H1 (cell line): ENCODE data around the gene SVEP1. TPM values are rescaled to one million over a fixed set of nuclear protein-coding genes. Genes with fewer than 3 reads are reported as not detected.

Experiments
- CTCF ChIA-PET: fragments of 300-600 bp; sonication (Branson Sonifier 250); formaldehyde crosslinking; loops from one replicate; lab custom pipeline; 2021; ENCODE audit not compliant: partially characterized antibody; lab: Charles Lee
- POLR2A ChIA-PET: fragments of 300-600 bp; sonication (Branson Sonifier 250); formaldehyde crosslinking; loops from one replicate; lab custom pipeline; 2021; ENCODE audit warnings: inconsistent platforms; ENCODE audit not compliant: partially characterized antibody; lab: Charles Lee
- DNase-seq, 2 experiments: peaks; one replicate each; pipeline versions ENCODE4 v3.0.0 to v3.0.0-alpha.2; 2010 to 2022; ENCODE audit warnings: low spot score in 2 of 2, low read depth in 1 of 2, mixed read lengths in 1 of 2
- FAIRE-seq: peaks from 2 replicates; lab custom pipeline; 2011; peaks lifted over from hg19 to GRCh38; lab: Jason Lieb, UNC
- H2AFZ ChIP-seq: 2 replicates; pipeline ENCODE4 v1.8.1; 2012; ENCODE audit warnings: low read length, inconsistent platforms
- H2AK5ac ChIP-seq: 2 replicates; pipeline ENCODE4 v1.6.1; 2013; ENCODE audit warnings: low read depth, low read length
- H2BK120ac ChIP-seq: replicated peaks from 2 replicates; pipeline ENCODE3; 2013; ENCODE audit warnings: low read depth, low read length, inconsistent platforms
- H2BK12ac ChIP-seq: 2 replicates; pipeline ENCODE4 v1.6.1; 2013; ENCODE audit warnings: low read depth, low read length
- H2BK15ac ChIP-seq: 2 replicates; pipeline ENCODE4 v1.6.1; 2013; ENCODE audit warnings: low read length
- H2BK20ac ChIP-seq: 2 replicates; pipeline ENCODE4 v1.6.1; 2013; ENCODE audit warnings: low read length
- H2BK5ac ChIP-seq: 2 replicates; pipeline ENCODE4 v1.6.1; 2013; ENCODE audit warnings: low read depth, low read length
- H3K14ac ChIP-seq: 2 replicates; pipeline ENCODE4 v1.6.1; 2013; ENCODE audit warnings: inconsistent platforms; ENCODE audit not compliant: insufficient read length
- H3K18ac ChIP-seq: 2 replicates; pipeline ENCODE4 v1.6.1; 2013; ENCODE audit warnings: low read length; ENCODE audit errors: extremely low read depth
- H3K23ac ChIP-seq: 2 replicates; pipeline ENCODE4 v1.6.1; 2013; ENCODE audit warnings: inconsistent platforms; ENCODE audit not compliant: insufficient read length
- H3K23me2 ChIP-seq: 2 replicates; pipeline ENCODE4 v1.6.1; 2013; ENCODE audit warnings: low read depth, low read length
- H3K27ac ChIP-seq: 2 replicates; pipeline ENCODE4 v1.6.1; 2011; ENCODE audit warnings: low read depth, low read length, inconsistent platforms
- H3K27me3 ChIP-seq, 4 experiments: replicated peaks in 1 of 4; 1 replicate in 1 of 4; 2 replicates in 3 of 4; pipeline versions ENCODE4 v1.6.1 to v1.8.1; 2011 to 2013; ENCODE audit warnings: low read length in 3 of 4, mild to moderate bottlenecking in 3 of 4, inconsistent platforms in 2 of 4, mixed read lengths in 2 of 4, moderate library complexity in 1 of 4; ENCODE audit not compliant: control insufficient read depth in 3 of 4, insufficient read depth in 3 of 4; ENCODE audit errors: extremely low read depth in 1 of 4
- H3K36me3 ChIP-seq, 4 experiments: 2 replicates each; pipeline versions ENCODE4 v1.6.1 to v1.8.1; 2011 to 2013; ENCODE audit warnings: mild to moderate bottlenecking in 4 of 4, low read length in 3 of 4, moderate library complexity in 2 of 4, control low read depth in 1 of 4, inconsistent platforms in 1 of 4; ENCODE audit not compliant: insufficient read depth in 4 of 4, control insufficient read depth in 2 of 4
- H3K4ac ChIP-seq: replicated peaks from 2 replicates; pipeline ENCODE3; 2013; ENCODE audit warnings: low read length, low read depth, mixed read lengths, inconsistent platforms; ENCODE audit not compliant: insufficient read length
- H3K4me1 ChIP-seq, 4 experiments: replicated peaks in 1 of 4; 1 replicate in 1 of 4; 2 replicates in 3 of 4; pipeline versions ENCODE4 v1.6.1 to v1.8.1; 2011 to 2013; ENCODE audit warnings: low read length in 3 of 4, inconsistent platforms in 2 of 4, mixed read lengths in 1 of 4; ENCODE audit not compliant: insufficient read depth in 4 of 4, control insufficient read depth in 3 of 4
- H3K4me2 ChIP-seq, 2 experiments: 2 replicates each; pipeline versions ENCODE4 v1.6.1 to v1.8.1; 2011 to 2013; ENCODE audit warnings: low read depth in 2 of 2, low read length in 2 of 2, control low read depth in 1 of 2, inconsistent platforms in 1 of 2, mild to moderate bottlenecking in 1 of 2; ENCODE audit not compliant: insufficient read depth in 1 of 2
- H3K4me3 ChIP-seq, 4 experiments: fragments of 200-600, 300-600 bp in 1 of 4; sonication (generic), shearing (Covaris generic), sonication (Bioruptor Twin) in 1 of 4; 2 replicates each; pipeline versions ENCODE4 v1.5.1 to v1.8.1; 2011 to 2016; ENCODE audit warnings: low read length in 4 of 4, low read depth in 3 of 4, control low read depth in 2 of 4, inconsistent platforms in 2 of 4, mild to moderate bottlenecking in 2 of 4, mixed read lengths in 1 of 4, moderate library complexity in 1 of 4; ENCODE audit not compliant: insufficient read depth in 2 of 4; ENCODE audit errors: extremely low read depth in 1 of 4
- H3K56ac ChIP-seq: replicated peaks from 2 replicates; pipeline ENCODE3; 2013; ENCODE audit warnings: low read depth, mild to moderate bottlenecking, mixed read lengths, low read length, inconsistent platforms; ENCODE audit not compliant: insufficient read length
- H3K79me1 ChIP-seq: 2 replicates; pipeline ENCODE4 v1.6.1; 2013; ENCODE audit warnings: low read depth, low read length, control low read depth
- H3K79me2 ChIP-seq, 2 experiments: 2 replicates each; pipeline versions ENCODE4 v1.6.1 to v1.8.1; 2012 to 2013; ENCODE audit warnings: low read length in 2 of 2, mild to moderate bottlenecking in 2 of 2, inconsistent platforms in 1 of 2; ENCODE audit not compliant: insufficient read depth in 2 of 2, control insufficient read depth in 1 of 2
- H3K9ac ChIP-seq, 4 experiments: replicated peaks in 1 of 4; 1 replicate in 1 of 4; 2 replicates in 3 of 4; pipeline versions ENCODE4 v1.6.1 to v1.8.1; 2011 to 2013; ENCODE audit warnings: low read depth in 3 of 4, low read length in 3 of 4, control low read depth in 2 of 4, mild to moderate bottlenecking in 2 of 4, moderate library complexity in 2 of 4, inconsistent platforms in 1 of 4; ENCODE audit errors: extremely low read depth in 1 of 4
- H3K9me3 ChIP-seq, 2 experiments: 2 replicates each; pipeline versions ENCODE4 v1.6.1 to v1.8.1; 2012 to 2013; ENCODE audit warnings: mild to moderate bottlenecking in 2 of 2, moderate library complexity in 2 of 2, control low read depth in 1 of 2, inconsistent platforms in 1 of 2, low read depth in 1 of 2, low read length in 1 of 2, mixed read lengths in 1 of 2; ENCODE audit not compliant: insufficient read depth in 2 of 2
- H4K20me1 ChIP-seq, 2 experiments: replicated peaks in 1 of 2; 2 replicates each; pipeline versions ENCODE3 to v1.8.1; 2011 to 2013; ENCODE audit warnings: inconsistent platforms in 2 of 2, low read length in 2 of 2, mild to moderate bottlenecking in 1 of 2; ENCODE audit not compliant: insufficient read depth in 2 of 2, control insufficient read depth in 1 of 2
- H4K5ac ChIP-seq: 2 replicates; pipeline ENCODE4 v1.6.1; 2013; ENCODE audit warnings: low read length, low read depth, mixed read lengths, inconsistent platforms; ENCODE audit not compliant: insufficient read length
- H4K8ac ChIP-seq: 2 replicates; pipeline ENCODE4 v1.8.0; 2013; ENCODE audit warnings: mild to moderate bottlenecking, moderate library complexity, low read length, inconsistent platforms; ENCODE audit not compliant: insufficient read depth; ENCODE audit errors: extremely low read depth
- H4K91ac ChIP-seq: replicated peaks from 2 replicates; pipeline ENCODE3; 2013; ENCODE audit warnings: low read length, mixed read lengths, inconsistent platforms; ENCODE audit not compliant: insufficient read length
- BACH1 ChIP-seq: IDR thresholded peaks from 2 replicates; pipeline ENCODE4 v1.6.1; 2012; ENCODE audit warnings: low read length, improper control_type of control experiment
- POLR2A ChIP-seq, 2 experiments: IDR thresholded peaks; 1 replicate in 1 of 2; 2 replicates in 1 of 2; pipeline ENCODE4 v1.6.1; 2011; ENCODE audit warnings: low read depth in 2 of 2, low read length in 2 of 2, mild to moderate bottlenecking in 2 of 2; ENCODE audit errors: control extremely low read depth in 1 of 2
- SP1 ChIP-seq: IDR thresholded peaks from 2 replicates; pipeline ENCODE4 v1.6.1; 2011; ENCODE audit warnings: low read depth, low read length
- polyA plus RNA-seq, 7 experiments: library from polyadenylated mRNA; depleted of rRNA in 3 of 7; stranded (reverse) in 5 of 7; unstranded in 2 of 7; fragments of >200 nt in 5 of 7; fragments of 200-250 nt in 2 of 7; gene quantifications; 1 replicate in 5 of 7; 2 replicates in 1 of 7; 4 replicates in 1 of 7; pipeline versions ENCODE4 v1.2.1 to v1.2.3, GENCODE V29; 2011 to 2013; ENCODE audit warnings: missing spikeins in 2 of 7, mixed read lengths in 2 of 7
- total RNA-seq: library from RNA; stranded (reverse); fragmentation: NEBNext Ultra II Directional; extraction: Animal tissue kit (Norgen Biotek cat#: 25700); gene quantifications from 2 replicates; pipeline ENCODE4 v1.2.1, GENCODE V29; 2021

SVEP1 gene
- total and polyA plus RNA-seq, 2 of the 8 experiments (the other 6 are each of a cell fraction or from before 2014, with no cell fraction given), result 0.11 to 0.37 TPM

DNA sequence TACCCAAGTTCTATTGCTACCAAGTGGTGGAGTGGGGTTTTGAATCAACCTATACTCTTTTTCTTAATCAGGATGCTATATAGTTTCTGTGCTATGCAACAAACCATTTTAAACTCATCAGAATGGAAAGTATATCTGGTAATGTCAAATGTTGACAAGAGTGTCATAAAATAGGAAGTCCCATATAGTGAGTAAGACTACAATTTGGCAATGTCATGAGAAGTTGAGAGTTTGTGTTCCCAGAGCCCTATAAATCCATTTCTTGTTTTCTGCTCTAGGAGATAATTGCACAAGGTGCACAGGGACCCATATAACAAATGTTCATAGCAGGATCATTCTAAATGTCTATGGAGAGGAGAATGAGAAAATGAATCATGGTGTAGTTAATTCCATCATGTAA lies 132.1 kb downstream of the SVEP1 start:
- Histone ChIP-seq H2BK12ac (no peak overlapping the region), H3K56ac (no peak overlapping the region), H3K23ac (no peak overlapping the region), H3K27me3 (no peaks in the 10 kb centered on the region), H2BK20ac (no peak overlapping the region), H3K4me1 (no peaks in the 10 kb centered on the region), H2BK120ac (no peak overlapping the region), H3K9ac (no peak overlapping the region), H2AK5ac (no peak overlapping the region), H3K9me3 (peaks cover 0 to 3% of the 10 kb centered on the region in 2 experiments; a peak in 1 of 4 replicates), H3K4ac (no peak overlapping the region), H3K18ac (no peak overlapping the region), H4K20me1 (no peaks in the 10 kb centered on the region), H4K5ac (no peak overlapping the region), H2BK15ac (no peak overlapping the region), H3K36me3 (no peaks in the 10 kb centered on the region), H3K79me2 (no peaks in the 10 kb centered on the region), H4K8ac (no peak overlapping the region), H3K27ac (no peak overlapping the region), H3K4me3 (no peak overlapping the region), H3K14ac (no peak overlapping the region), H2AFZ (no peak overlapping the region), H2BK5ac (no peak overlapping the region), H3K79me1 (no peaks in the 10 kb centered on the region; the same call in 1 of the 2 replicates), H4K91ac (no peak overlapping the region), H3K23me2 (no peaks in the 10 kb centered on the region; the same call in 1 of the 2 replicates), H3K4me2 (no peak overlapping the region)
- FAIRE-seq (no peak), DNase-seq (no peak)
- TF ChIP-seq SP1 (no peak), BACH1 (no peak), POLR2A (IDR thresholded peaks at IDR 0.05; ENCODE audit: control extremely low read depth in 1 of 2, low read depth in 2 of 2, low read length in 2 of 2) (no peak)
- ChIA-PET POLR2A (no interaction called here), CTCF (no interaction called here)
